Upper lobe of left lung (tissue), 4 donors: ENCODE results near the gene DIP2C.
"Not testable (repeated sequence)": the region's sequence is repeated elsewhere in the genome, so short reads cannot be mapped to it uniquely, and the experiment has no call there.

Experiments
- EP300 ChIP-seq, 4 donors: sonication (generic); formaldehyde crosslinking; IDR thresholded peaks; one replicate each; pipeline ENCODE4 v1.5.1; 2017; ENCODE audit warnings: antibody characterized with exemption in 4 of 4, control low read depth in 2 of 4
- POLR2A ChIP-seq, 4 donors: fragments of 450-650 bp; IDR thresholded peaks; one replicate each; pipeline ENCODE4 v1.5.1; 2016 to 2017; ENCODE audit warnings: antibody characterized with exemption in 4 of 4, mild to moderate bottlenecking in 2 of 4
- POLR2AphosphoS5 ChIP-seq, 2 donors: sonication (generic); formaldehyde crosslinking; IDR thresholded peaks; one replicate each; pipeline ENCODE4 v1.5.1; 2017; ENCODE audit warnings: antibody characterized with exemption in 2 of 2
- TF ChIP-seq, protein P1 (sequence below), 6 experiments: fragments of 450-650 bp in 4 of 6; fragments of 200-600 bp in 2 of 6; sonication (generic) in 2 of 6; IDR thresholded peaks; one replicate each; pipeline ENCODE4 v1.5.1; 2016 to 2019; ENCODE audit warnings: antibody characterized with exemption in 6 of 6

DNA sequence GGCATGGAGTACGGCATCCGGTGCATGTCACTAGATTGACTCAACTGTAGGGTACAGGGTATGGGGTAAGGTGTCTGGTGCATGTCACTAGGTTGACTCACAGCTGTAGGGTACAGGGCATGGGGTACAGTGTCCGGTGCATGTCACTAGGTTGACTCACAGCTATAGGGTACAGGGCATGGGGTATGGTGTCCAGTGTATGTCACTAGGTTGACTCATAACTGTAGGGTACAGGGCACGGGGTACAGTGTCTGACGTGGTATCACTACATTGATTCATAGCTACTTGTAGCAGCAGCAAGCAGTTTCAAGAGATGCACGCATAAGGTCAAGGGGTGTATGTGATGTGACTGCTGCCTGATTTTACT, 424.4 kb downstream of the DIP2C start:
- TF ChIP-seq, protein P1, sequence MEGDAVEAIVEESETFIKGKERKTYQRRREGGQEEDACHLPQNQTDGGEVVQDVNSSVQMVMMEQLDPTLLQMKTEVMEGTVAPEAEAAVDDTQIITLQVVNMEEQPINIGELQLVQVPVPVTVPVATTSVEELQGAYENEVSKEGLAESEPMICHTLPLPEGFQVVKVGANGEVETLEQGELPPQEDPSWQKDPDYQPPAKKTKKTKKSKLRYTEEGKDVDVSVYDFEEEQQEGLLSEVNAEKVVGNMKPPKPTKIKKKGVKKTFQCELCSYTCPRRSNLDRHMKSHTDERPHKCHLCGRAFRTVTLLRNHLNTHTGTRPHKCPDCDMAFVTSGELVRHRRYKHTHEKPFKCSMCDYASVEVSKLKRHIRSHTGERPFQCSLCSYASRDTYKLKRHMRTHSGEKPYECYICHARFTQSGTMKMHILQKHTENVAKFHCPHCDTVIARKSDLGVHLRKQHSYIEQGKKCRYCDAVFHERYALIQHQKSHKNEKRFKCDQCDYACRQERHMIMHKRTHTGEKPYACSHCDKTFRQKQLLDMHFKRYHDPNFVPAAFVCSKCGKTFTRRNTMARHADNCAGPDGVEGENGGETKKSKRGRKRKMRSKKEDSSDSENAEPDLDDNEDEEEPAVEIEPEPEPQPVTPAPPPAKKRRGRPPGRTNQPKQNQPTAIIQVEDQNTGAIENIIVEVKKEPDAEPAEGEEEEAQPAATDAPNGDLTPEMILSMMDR (IDR thresholded peaks at IDR 0.05) = not testable (repeated sequence)
- not testable (repeated sequence) for TF ChIP-seq EP300, POLR2AphosphoS5, POLR2A (IDR thresholded peaks at IDR 0.05)
